OCI-LY7 (cell line): Measurements from ENCODE around the gene UBAC1. TPM values are rescaled to one million over a fixed set of nuclear protein-coding genes. Genes with fewer than 3 reads are reported as not detected.

Source experiments
- BruUV-seq: library from RNA; stranded (reverse); fragments of 400-500 nt; replicated peaks from 2 replicates; lab custom pipeline; 2021; lab: Mats Ljungman, UMichigan
- CTCF ChIA-PET: fragments of 300-600 bp; sonication (Branson Sonifier 250); formaldehyde crosslinking; loops from one replicate; lab custom pipeline; 2022; ENCODE audit warnings: antibody characterized with exemption; ENCODE audit not compliant: unreplicated experiment; lab: Charles Lee
- POLR2A ChIA-PET: fragments of 300-600 bp; sonication (Branson Sonifier 250); formaldehyde crosslinking; loops from one replicate; lab custom pipeline; 2022; ENCODE audit warnings: antibody characterized with exemption; lab: Charles Lee
- DNase-seq: peaks from one replicate; pipeline ENCODE4 v3.0.0-alpha.2; 2015; ENCODE audit warnings: low spot score
- H2AFZ ChIP-seq: fragments of 200-600 bp; sonication (generic), shearing (Covaris generic); 2 replicates; pipeline ENCODE4 v1.6.1; 2014; ENCODE audit warnings: mild to moderate bottlenecking, antibody characterized with exemption, low read length, moderate library complexity
- H3K27ac ChIP-seq: fragments of 200-600 bp; sonication (generic); 2 replicates; pipeline ENCODE4 v1.5.1; 2014; ENCODE audit warnings: mixed run types, low read depth, mild to moderate bottlenecking, moderate library complexity, low read length, inconsistent platforms; ENCODE audit not compliant: poor library complexity, severe bottlenecking
- H3K36me3 ChIP-seq: fragments of 200-600 bp; sonication (generic); 2 replicates; pipeline ENCODE4 v1.6.1; 2014; ENCODE audit warnings: mild to moderate bottlenecking, antibody characterized with exemption, low read length, moderate library complexity, mixed read lengths; ENCODE audit not compliant: insufficient read depth
- H3K4me1 ChIP-seq: fragments of 200-600 bp; sonication (generic); 2 replicates; pipeline ENCODE4 v1.5.1; 2014; ENCODE audit warnings: mild to moderate bottlenecking, low read length; ENCODE audit not compliant: insufficient read depth, poor library complexity, severe bottlenecking
- H3K4me2 ChIP-seq: fragments of 200-600 bp; sonication (generic); 2 replicates; pipeline ENCODE4 v1.6.1; 2014; ENCODE audit warnings: mild to moderate bottlenecking, low read length
- H3K4me3 ChIP-seq: fragments of 200-600 bp; sonication (generic); 2 replicates; pipeline ENCODE4 v1.5.1; 2014; ENCODE audit warnings: mild to moderate bottlenecking, low read depth, low read length; ENCODE audit not compliant: poor library complexity, severe bottlenecking
- H3K79me2 ChIP-seq: fragments of 200-600 bp; sonication (generic); 2 replicates; pipeline ENCODE4 v1.6.1; 2016; ENCODE audit warnings: low read depth, mild to moderate bottlenecking, low read length, moderate library complexity, mixed read lengths; ENCODE audit not compliant: insufficient read depth
- H3K9me2 ChIP-seq: fragments of 200-600 bp; sonication (generic); 2 replicates; pipeline ENCODE4 v1.6.1; 2016; ENCODE audit warnings: mild to moderate bottlenecking, low read length, mixed read lengths; ENCODE audit not compliant: insufficient read depth
- H3K9me3 ChIP-seq: fragments of 200-600 bp; sonication (generic); 2 replicates; pipeline ENCODE4 v1.6.1; 2014; ENCODE audit warnings: mild to moderate bottlenecking, mixed run types, low read length, mixed read lengths
- H4K20me1 ChIP-seq: fragments of 200-600 bp; sonication (generic); 2 replicates; pipeline ENCODE4 v1.6.1; 2014; ENCODE audit warnings: mild to moderate bottlenecking, antibody characterized with exemption, low read length, moderate library complexity, mixed read lengths; ENCODE audit not compliant: insufficient read depth
- CTCF ChIP-seq: fragments of 200-600 bp; sonication (generic); conservative IDR thresholded peaks from 2 replicates; pipeline ENCODE4 v1.5.1; 2014; ENCODE audit warnings: mild to moderate bottlenecking, antibody characterized with exemption, low read length, moderate library complexity, mixed read lengths
- EZH2phosphoT487 ChIP-seq: fragments of 200-600 bp; sonication (generic); IDR thresholded peaks from 2 replicates; pipeline ENCODE4 v1.6.1; 2018; ENCODE audit warnings: low read depth, borderline replicate concordance, mild to moderate bottlenecking, mixed run types, antibody characterized with exemption, low read length, moderate library complexity, mixed read lengths
- intact Hi-C: fragments of 100-400 bp; cut with micrococcal nuclease; formaldehyde crosslinking; loops from one replicate; pipeline ENCODE4 v1.10.0; 2022; ENCODE audit not compliant: unreplicated experiment
- total RNA-seq, 2 experiments: library from RNA; depleted of rRNA in 1 of 2; stranded (reverse); fragments of >200 nt in 1 of 2; shearing (Covaris generic) in 1 of 2; gene quantifications; 2 replicates each; pipeline ENCODE4 v1.2.3, GENCODE V29; 2014 to 2022

Gene UBAC1
- total RNA-seq, 2 experiments from 2014 or later, result 42.3 to 59.2 TPM

- ChIA-PET CTCF (no interaction called here), POLR2A (interaction anchor here (1.2 kb wide), 1 partner anchor 13 kb away, joined by 5 read pairs; no protein-coding TSS in a partner anchor)
- peak overlapping the region; percentile 95 for H3K4me2 ChIP-seq
- no peaks in the 10 kb centered on the region for H3K9me2 ChIP-seq
- no peak for TF ChIP-seq CTCF
- no peak for TF ChIP-seq EZH2phosphoT487
- no peak for DNase-seq
- H2AFZ ChIP-seq, result peak overlapping the region; percentile 16; the same call in 1 of the 2 replicates
- no peaks in the 10 kb centered on the region for H3K9me3 ChIP-seq
- H3K79me2 ChIP-seq, result peaks cover 37% of the 10 kb centered on the region
- H3K4me3 ChIP-seq, result peak overlapping the region; percentile 98
- peaks cover 8% of the 10 kb centered on the region; the same call in 1 of the 2 replicates for H3K36me3 ChIP-seq
- peaks cover 34% of the 10 kb centered on the region for H3K4me1 ChIP-seq
- H4K20me1 ChIP-seq, result peaks cover 7% of the 10 kb centered on the region; the same call in 1 of the 2 replicates
- intact Hi-C loops, result loop anchor here (1.0 to 10.0 kb wide), 3 partner anchors 52 to 158 kb away; partner anchors contain the start of gene TMEM250
- H3K27ac ChIP-seq, result peak overlapping the region; percentile 9
- BruUV-seq, result no TSS peak
Observed at GRCh38 chr9:135960411-135961276, 529 bp downstream of the UBAC1 start.

GRCh38 chr9:135959814-135960213 is 1.4 kb downstream of the UBAC1 start:
- TSS peak; percentile 53 for BruUV-seq
- peaks cover 37% of the 10 kb centered on the region for H3K79me2 ChIP-seq

More at GRCh38 chr9:135959814-135960213, 1.4 kb downstream of the UBAC1 start:
- no peak for DNase-seq
- Histone ChIP-seq H3K4me1 (peaks cover 31% of the 10 kb centered on the region), H3K9me3 (no peaks in the 10 kb centered on the region), H3K4me2 (peak overlapping the region; percentile 95), H3K9me2 (no peaks in the 10 kb centered on the region), H3K4me3 (peak overlapping the region; percentile 98), H2AFZ (no peak overlapping the region), H3K27ac (no peak overlapping the region), H3K36me3 (peaks cover 14% of the 10 kb centered on the region; the same call in 1 of the 2 replicates), H4K20me1 (peaks cover 7% of the 10 kb centered on the region; the same call in 1 of the 2 replicates)
- intact Hi-C loops, result loop anchor here (2.0 to 10.0 kb wide), 2 partner anchors 95 to 159 kb away; partner anchors contain the start of gene TMEM250
- ChIA-PET CTCF (no interaction called here), POLR2A (interaction anchor here (1.2 kb wide), 1 partner anchor 12 kb away, joined by 5 read pairs; no protein-coding TSS in a partner anchor)
- TF ChIP-seq CTCF (no peak), EZH2phosphoT487 (no peak)
